ENCODE measurements around the gene SLC25A43.

GRCh38 chrX:119427024-119427794 is 28.1 kb downstream of the SLC25A43 start:
- TF ChIP-seq CTCF (IDR thresholded peaks at IDR 0.05) (no peak), POLR2A (IDR thresholded peaks at IDR 0.05) (no peak)
